DMS153 (cell line): ENCODE data around the gene ARFGEF3.
"Not testable (repeated sequence)": the region's sequence is repeated elsewhere in the genome, so short reads cannot be mapped to it uniquely, and the experiment has no call there.

Experiments used
- DNase-seq: peaks from one replicate; lab custom pipeline; 2025; lab: John Stamatoyannopoulos, UW

Gene ARFGEF3, protein sequence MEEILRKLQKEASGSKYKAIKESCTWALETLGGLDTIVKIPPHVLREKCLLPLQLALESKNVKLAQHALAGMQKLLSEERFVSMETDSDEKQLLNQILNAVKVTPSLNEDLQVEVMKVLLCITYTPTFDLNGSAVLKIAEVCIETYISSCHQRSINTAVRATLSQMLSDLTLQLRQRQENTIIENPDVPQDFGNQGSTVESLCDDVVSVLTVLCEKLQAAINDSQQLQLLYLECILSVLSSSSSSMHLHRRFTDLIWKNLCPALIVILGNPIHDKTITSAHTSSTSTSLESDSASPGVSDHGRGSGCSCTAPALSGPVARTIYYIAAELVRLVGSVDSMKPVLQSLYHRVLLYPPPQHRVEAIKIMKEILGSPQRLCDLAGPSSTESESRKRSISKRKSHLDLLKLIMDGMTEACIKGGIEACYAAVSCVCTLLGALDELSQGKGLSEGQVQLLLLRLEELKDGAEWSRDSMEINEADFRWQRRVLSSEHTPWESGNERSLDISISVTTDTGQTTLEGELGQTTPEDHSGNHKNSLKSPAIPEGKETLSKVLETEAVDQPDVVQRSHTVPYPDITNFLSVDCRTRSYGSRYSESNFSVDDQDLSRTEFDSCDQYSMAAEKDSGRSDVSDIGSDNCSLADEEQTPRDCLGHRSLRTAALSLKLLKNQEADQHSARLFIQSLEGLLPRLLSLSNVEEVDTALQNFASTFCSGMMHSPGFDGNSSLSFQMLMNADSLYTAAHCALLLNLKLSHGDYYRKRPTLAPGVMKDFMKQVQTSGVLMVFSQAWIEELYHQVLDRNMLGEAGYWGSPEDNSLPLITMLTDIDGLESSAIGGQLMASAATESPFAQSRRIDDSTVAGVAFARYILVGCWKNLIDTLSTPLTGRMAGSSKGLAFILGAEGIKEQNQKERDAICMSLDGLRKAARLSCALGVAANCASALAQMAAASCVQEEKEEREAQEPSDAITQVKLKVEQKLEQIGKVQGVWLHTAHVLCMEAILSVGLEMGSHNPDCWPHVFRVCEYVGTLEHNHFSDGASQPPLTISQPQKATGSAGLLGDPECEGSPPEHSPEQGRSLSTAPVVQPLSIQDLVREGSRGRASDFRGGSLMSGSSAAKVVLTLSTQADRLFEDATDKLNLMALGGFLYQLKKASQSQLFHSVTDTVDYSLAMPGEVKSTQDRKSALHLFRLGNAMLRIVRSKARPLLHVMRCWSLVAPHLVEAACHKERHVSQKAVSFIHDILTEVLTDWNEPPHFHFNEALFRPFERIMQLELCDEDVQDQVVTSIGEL (N-terminal part only)

DNA sequence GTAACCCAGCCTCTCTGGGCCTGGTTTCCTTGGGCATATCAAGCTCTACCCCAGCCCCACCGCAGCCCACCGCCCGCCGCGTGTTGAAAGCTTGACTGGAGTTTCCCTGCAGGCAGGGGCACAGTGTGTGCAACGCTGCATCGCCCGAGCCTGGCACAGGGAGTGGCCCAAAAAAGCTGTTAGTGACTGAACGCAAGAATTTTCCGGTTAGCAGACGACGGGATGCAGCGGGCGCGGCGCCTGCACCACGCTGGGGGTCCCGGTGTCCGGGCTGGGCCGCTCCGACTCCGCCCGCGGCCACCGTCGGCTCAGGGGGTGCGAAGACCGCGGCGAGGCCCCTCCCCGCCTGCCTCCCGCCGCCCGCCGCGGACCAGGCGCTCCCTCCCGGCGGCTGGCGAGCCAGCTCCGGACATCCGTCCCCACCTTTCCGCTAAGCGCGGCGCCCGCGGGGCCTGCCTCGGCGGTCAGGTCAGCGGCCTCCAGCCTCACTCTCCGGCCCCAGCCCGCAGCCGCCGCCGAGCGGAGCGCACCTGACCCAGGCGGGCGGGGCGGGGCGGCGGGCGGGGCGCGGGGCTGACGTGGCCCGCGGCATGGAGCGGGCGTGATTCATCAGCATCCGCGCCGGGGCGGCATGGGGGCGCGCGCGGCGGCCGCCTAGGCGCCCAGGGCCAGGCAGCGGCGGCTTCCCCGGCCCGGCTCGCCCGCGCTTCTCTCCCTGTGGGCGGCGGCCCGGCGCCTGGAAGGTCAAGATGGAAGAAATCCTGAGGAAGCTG lies at the start of gene ARFGEF3:
Gene ARFGEF3, plus strand, starts transcription at position 602 of the 773 bp plus-strand sequence. Its CDS starts 148 bp downstream, at position 750.
- DNase-seq = no peak

DNA sequence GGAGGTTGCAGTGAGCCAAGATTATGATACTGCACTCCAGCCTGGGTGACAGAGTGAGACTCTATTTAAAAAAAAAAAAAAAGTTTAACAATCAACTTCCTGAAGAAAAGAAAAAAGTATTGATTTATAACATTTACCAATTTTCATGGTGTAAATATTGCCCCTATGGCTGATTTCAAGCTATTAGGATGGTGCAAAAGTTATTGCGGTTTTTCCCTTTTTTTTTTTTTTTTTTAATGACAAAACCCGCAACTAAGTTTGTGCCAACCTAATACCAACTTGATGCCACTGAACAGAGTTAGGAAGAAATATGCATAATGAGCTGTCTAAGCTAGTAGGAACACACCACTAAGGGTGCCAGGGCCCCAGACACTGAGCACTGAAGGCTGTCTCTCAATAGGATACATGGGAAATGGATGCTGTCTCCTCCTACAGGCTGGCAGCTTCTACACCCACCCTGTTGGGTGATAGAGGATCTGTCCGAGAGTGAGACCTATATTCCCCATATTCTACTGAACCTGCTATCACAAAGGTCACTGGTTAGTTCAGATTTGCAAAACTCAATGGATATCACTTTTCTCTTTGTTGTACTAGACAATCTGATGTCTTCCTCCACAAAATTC lies 48.0 kb upstream of the ARFGEF3 start:
- no peak for DNase-seq

DNA sequence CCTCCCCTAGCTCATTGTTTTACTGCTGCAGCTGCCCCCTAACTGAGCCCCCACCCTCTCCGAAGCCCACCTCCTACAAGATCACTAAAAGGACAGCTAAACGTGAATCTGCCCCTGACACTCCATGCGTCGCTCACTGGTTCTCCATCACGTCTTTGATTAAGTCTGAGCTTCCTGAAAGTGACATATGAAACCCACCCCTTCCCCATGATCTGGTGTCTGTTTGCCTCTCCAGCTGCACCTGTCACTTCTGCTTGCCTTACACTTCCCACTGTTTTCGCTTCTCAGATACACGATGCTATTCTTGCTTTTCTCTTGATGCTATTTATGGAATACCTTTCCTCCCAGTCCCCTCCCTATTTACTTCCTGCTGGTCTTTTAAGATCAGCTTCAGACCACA lies 46.5 kb upstream of the ARFGEF3 start:
- DNase-seq = peak; percentile 11

DNA sequence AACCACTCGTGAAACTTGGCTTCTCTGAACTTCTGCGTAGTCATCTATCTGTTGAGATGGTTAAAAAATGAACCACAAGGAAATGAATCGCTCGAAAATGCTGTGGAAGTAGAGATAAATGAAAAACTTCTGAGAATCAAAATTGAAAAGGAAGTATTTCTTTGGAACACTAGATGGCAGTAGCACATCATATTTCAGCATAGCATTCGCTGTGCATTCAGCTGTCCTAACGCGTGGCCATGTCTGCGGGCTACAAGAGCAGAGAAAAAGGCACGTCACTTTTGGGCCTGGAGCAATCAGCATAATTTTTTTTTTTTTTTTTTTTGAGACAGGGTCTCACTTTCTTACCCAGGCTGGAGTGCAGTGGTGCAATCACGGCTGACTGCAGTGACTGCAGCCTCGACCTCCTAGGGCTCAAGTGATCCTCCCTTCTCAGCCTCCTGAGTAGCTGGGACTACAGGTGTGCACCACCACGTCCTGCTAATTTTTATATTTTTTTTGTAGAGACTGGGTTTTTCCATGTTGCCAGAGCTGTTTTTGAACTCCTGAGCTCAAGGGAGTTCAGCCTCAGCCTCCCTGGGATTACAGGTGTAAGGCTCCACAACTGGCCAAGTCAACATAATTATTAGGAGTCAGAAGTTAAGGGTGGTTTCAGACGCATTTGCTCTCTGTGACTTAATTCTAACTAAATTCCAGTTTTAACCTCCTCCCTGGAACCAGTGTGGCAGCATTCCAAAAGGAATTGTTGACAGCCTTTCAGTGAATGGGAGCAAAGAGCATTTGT lies 45.7 kb upstream of the ARFGEF3 start:
- DNase-seq = peak; percentile 56

DNA sequence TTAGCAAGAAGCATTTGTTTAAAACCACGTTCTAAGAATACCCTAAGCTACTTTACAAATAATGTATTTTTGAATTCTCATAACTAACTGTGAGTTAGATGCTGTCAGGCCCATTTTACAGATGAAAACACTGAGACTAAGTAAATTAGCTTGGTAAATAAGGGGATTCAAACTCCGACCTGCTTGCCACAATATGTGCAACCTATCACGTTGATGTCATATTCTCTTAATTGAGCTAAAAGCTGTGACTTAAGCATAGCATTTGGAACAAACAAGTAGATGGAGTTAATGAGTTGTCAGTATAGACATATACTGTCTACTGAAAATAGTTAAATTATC lies 45.1 kb upstream of the ARFGEF3 start:
- DNase-seq = no peak

DNA sequence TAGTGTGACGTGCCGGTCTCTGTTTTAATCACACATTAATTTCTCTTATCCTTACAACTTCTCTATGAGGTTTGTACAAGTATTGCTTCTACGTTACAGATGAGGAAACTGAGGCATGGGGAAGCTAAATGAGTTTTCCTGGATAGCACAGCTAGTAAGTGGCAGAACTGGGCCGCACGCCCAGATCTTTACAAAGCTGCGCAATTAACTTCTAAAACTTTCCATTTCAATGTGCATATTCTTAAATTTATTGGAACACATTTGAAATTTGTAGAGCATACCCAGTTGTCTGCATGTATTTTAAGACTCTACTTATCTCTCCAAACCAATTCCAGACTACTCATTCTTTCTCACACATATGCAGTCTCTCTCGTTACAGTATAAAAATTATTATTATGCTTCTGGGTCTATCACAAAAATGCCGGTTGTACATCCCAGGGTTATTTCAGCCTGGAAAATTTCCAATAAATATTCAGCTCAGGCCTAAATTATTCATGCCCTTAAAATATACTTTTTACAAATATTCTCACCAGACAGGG lies 44.3 kb upstream of the ARFGEF3 start:
- no peak for DNase-seq

DNA sequence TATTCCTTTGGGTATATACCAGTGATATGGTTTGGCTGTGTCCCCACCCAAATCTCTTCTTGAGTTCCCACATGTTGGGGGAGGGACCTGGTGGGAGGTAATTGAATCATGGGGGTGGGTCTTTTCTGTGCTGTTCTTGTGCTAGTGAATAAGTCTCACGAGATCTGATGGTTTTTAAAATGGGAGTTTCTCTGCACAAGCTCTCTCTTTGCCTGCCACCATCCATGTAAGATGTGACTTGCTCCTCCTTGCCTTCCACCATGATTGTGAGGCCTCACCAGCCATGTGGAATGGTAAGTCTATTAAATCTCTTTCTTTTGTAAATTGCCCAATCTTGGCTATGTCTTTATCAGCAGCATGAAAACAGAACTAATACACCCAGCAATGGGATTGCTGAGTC lies 42.5 kb upstream of the ARFGEF3 start:
- DNase-seq = not testable (repeated sequence)

DNA sequence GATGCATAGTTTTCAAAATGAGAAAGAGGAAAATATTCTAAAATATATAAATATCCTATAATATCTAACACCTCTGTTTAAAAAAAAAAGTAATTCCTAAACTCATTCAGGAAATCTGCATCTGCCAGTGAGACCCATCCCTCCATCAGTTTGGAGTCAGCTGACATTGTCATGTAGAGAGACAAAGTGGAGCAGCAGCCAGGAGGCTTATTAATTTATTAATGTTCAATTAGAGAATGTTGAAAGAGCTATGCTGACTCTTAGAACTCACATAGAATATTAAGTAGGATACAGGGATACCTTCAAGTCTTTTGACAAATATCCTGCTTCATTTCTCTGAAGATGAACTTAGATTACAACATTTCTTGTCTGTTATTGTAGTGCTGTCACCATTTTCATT lies 41.8 kb upstream of the ARFGEF3 start:
- no peak for DNase-seq

DNA sequence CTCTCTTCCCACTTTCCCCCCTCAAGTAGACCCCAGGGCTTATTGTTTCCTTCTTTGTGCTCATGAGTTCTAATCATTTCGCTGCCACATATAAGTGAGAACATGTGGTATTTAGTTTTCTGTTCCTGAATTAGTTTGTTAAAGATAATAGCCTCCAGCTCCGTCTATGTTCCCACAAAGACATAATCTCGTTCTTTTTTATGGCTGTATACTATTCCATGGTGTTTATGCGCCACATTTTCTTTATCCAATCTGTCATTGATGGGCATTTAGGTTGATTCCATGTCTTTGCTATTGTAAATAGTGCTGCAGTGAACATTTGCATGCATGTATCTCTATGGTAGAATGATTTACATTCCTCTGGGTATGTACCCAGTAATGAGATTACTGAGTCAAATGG lies 37.6 kb upstream of the ARFGEF3 start:
- no peak for DNase-seq

DNA sequence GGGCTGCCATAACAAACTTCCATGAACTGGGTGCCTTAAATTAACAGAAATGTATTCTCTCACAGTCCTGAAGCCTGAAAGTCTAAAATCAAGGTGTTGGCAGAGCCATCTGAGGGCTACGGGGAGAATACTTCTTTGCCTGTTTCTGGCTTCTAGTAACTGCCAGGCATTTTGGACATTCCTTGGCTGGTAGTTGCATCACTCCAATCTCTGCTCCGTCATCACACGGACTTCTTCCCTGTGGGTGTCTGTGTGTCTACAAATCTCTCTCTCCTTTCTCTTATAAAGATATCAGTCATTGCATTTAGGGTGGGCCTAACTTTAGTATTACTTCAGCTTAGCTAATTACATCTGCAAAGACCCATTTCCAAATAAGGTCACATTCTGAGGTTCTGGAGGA lies 33.6 kb upstream of the ARFGEF3 start:
- no peak for DNase-seq

DNA sequence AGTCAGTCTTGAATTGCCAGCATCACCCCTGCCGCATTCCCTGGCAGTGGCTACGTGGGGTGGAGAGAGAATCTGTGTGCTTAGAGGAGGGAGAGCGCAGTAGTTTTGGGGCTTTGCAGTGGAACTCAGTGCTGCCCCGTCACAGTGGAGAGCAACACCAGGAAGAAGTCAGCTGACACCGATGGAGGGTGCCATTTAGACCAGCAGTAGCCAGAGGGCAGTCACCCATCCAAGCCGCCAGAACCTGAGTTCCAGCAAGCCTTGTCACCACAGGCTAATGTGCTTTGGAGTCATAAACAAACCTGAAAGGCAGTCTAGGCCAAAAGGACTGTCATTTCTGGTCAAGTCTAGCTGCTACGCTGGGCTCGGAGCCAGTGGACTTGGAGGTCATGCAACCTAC lies 32.5 kb upstream of the ARFGEF3 start:
- DNase-seq = no peak

DNA sequence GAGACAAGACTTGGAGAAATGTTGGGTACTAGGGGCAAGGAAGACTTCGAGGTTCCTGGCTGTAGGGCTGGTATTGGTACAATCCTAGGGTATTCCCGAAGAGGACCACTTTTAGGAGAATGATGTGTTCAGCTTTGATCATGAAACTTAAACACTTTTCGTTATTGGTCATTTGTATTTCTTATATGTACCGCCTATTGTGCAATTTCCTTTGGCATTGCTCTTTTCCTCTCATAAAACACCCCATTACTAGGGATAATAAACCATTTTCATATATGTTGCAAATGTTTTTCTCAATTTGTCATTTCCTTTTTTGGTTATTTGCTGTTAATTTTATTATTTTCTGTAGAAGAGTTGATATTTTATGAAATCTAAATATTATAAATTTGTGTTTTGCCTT lies 18.9 kb upstream of the ARFGEF3 start:
- DNase-seq = no peak

DNA sequence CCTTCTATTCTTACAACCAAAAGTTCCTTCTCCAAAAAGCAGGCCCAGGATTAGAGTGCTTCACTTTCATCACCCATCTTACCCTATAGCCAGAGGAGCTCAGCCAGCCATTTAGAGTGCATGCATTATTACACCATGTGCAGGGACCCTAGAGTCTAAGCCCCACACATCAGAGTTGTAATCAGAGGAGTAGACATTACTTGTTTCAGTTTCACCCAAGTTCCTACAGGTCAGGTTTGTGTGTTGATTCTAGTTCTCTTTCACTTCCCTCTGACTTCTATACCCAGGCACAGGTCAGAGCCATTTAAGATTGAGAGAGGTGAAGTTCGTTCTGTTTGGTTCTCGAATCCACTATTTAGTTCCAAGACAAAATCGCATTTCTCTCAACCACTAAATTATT lies 16.3 kb upstream of the ARFGEF3 start:
- DNase-seq = no peak

DNA sequence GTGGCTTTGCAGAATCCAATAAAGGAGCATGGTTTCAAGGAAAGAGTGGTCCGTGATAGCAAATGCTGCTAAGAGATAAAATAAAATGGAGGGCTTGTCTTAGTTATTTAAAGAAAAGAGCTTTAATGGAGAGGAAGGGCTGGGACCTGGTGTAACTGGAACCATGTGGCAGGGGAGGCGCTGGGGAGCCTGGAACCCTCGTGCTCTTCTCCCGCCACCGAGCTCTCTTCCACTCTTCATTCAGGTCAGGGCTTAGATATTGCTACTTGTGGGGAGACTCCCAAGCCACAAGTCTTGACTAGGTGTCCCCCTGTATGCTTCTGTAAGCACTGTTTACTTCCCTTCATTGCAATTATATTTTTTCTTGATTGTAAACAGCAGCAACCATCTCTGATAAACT lies 15.2 kb upstream of the ARFGEF3 start:
- DNase-seq = no peak

DNA sequence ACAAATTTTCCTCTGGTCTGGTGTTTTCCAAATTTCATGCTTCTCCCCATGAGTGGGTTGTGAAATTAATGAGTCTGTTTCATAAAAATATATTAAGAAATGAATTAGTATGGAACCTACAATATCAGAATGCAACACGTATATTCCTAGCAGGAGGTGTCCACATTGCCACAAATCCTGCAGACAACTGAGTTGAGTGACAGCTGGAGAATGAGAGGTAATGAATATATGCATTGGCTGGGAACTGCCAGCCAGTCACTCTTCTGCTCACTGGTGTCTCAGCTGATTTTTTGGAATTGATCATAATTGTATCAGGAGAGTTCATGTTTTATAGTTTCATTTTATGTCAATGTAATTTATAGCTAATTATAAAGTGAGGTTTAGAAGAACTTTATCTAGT lies 6.3 kb upstream of the ARFGEF3 start:
- no peak for DNase-seq

DNA sequence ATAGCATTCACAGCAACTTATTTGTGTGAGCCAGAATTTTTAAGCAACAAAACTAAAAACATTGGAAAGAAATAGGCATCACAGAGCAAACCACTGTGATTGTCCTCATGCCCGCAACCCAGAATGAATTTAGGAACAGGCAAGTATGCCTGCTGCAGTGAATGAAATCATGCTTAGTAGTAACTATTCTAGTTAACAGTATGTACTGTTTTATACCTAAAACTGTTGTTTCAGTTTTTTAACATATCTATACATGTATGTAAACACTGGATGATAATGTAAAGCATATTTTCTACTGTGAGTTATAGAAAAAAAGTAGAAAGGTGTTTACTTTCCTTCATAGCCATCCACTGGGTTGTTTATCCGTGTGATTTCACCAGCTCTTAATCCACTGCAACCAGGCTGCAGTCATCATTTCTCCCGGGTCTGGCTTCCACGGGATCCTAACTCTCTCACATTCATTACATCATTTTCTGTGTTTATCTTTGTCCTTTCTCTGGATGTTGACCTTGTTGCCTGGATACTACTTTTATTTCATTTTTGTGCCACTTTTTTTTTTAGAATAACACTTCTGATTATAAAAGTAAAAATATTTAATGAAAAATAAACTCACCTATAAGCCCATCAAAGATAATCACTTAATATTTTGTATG lies 3.6 kb upstream of the ARFGEF3 start:
- no peak for DNase-seq

DNA sequence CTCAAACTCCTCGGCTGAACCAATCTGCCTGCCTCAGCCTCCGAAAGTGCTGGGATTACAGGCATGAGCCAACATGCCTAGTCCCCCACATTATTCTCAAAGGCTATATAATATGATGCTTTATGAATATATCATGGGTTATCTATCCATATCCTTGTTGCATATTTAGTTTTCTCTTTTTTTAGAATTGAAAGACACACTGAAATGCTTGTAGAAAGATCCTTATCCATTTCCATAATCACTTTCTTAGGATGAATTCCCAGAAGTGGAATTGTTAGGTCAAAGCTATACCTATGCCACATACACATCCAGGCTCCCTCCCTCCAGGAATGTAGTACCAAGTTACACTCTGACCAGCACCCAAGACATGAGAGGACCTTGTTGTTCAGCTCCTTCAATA lies 2.5 kb upstream of the ARFGEF3 start:
- no peak for DNase-seq

DNA sequence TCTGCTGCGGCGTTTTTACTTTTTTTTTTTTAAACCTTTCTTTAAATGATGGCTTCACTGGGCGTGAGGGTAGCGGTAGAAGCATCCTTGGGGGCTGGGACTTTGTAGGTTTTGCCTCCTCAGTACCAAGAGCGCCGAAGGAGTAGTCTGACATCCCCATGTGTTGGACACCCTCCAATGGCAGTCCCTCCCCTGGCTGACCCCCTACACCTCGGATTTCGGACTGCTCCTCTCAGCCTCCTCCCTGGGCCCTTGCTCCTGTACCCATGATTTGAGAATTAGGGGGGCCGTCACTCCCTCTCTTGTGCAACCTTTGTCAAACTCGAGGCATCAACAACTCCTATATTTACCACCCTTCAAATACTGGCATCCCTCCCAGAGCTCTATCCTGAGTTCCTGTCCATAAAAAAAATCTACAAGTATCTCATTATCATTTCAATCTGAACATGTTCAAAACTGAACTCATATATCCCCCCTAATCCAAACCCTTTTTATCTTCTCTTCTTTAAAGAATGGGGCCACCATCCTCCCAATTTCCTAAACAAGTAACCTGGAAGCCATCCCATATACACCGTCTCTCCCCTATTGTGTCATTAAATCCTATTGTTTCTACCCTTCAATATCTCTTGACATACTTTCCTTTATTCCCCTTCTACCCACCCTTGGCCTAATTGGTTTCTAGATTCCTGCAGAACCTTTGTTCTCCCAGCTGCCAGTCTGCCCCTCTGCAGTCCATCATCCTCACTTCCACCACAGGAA lies 1.2 kb upstream of the ARFGEF3 start:
- DNase-seq = peak; percentile 16

DNA sequence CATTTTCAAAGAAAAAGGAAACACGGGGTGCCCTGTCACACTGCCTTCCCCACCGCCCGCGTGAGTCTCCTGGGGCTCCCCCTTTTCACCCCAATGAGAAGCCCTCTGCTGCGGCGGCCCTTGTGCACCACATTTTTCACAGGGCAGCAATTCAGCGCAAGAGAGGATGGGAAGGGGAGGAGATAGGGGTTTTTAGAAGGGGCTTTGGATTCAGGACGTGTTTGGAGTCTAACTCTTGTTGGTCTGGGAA lies 726 bp upstream of the ARFGEF3 start:
- no peak for DNase-seq
